K562 treated with DMSO at 1 percent for 24 hours (cell line): Measurements from ENCODE around the gene NPDC1. TPM values are rescaled to one million over a fixed set of nuclear protein-coding genes. Genes with fewer than 3 reads are reported as not detected.

Source experiments
- total RNA-seq: library from RNA; unstranded; fragments of 300-600 nt; gene quantifications from 2 replicates; pipeline ENCODE4 v1.2.3, GENCODE V29; 2022; ENCODE audit warnings: low read depth; ENCODE audit not compliant: insufficient read depth

Gene NPDC1
- total RNA-seq = 0.66 and 1.1 TPM in 2 replicates

GRCh38 chr9:137046088-137046787 is at the start of gene NPDC1:
NPDC1 (minus strand) TSS chr9:137046177; CDS start chr9:137045989, 188 bp downstream.

GRCh38 chr9:137086531-137087408 is 40.8 kb upstream of the NPDC1 start, which contains the start of gene MAN1B1:
MAN1B1 (plus strand) TSS chr9:137086985; CDS start chr9:137087000, 15 bp downstream.

GRCh38 chr9:137077010-137077747 is 31.2 kb upstream of the NPDC1 start, which contains the start of gene UAP1L1:
UAP1L1 (plus strand) TSS chr9:137077517; CDS start chr9:137077533, 16 bp downstream.

GRCh38 chr9:137070201-137070905 is 24.4 kb upstream of the NPDC1 start, which contains the start of gene SAPCD2:
SAPCD2 (minus strand) TSS chr9:137070557; CDS start chr9:137070460, 97 bp downstream.

GRCh38 chr9:137053944-137054931 is 8.3 kb upstream of the NPDC1 start, which contains the start of gene ENTPD2:
ENTPD2 (minus strand) TSS chr9:137054061; CDS start chr9:137053997, 64 bp downstream.

GRCh38 chr9:137031904-137032640 is 13.9 kb downstream of the NPDC1 start, which contains the start of gene FUT7:
FUT7 (minus strand) TSS chr9:137032088; CDS start chr9:137031991, 97 bp downstream.

GRCh38 chr9:137027369-137028262 is 18.4 kb downstream of the NPDC1 start, which contains the start of gene ABCA2:
ABCA2 (minus strand) TSS chr9:137028237; CDS start chr9:137028140, 97 bp downstream.

GRCh38 chr9:136996361-136997292 is 49.4 kb downstream of the NPDC1 start, which contains the start of gene CLIC3:
CLIC3 (minus strand) TSS chr9:136996568; CDS start chr9:136996543, 25 bp downstream.

GRCh38 chr9:136991993-136992818 is 53.8 kb downstream of the NPDC1 start, which contains the start of gene PAXX:
PAXX (plus strand) TSS chr9:136992422; CDS start chr9:136992444, 22 bp downstream.

Other genes starting within 250 kb of the NPDC1 start
- gene CCDC183, start 249.8 kb downstream of the NPDC1 start, total RNA-seq = 1.8 and 3.5 TPM in 2 replicates
- gene RABL6, start 238.2 kb downstream of the NPDC1 start, total RNA-seq = 160 and 181 TPM in 2 replicates
- gene AJM1, start 203.7 kb downstream of the NPDC1 start, total RNA-seq = 12.3 and 15.9 TPM in 2 replicates
- 163 and 193 TPM in 2 replicates for gene PHPT1, start 196.8 kb downstream of the NPDC1 start, total RNA-seq
- gene MAMDC4, start 193.8 kb downstream of the NPDC1 start, total RNA-seq = 1.9 and 3.1 TPM in 2 replicates
- 668 and 686 TPM in 2 replicates for gene EDF1, start 179.9 kb downstream of the NPDC1 start, total RNA-seq
- gene TRAF2, start 159.7 kb downstream of the NPDC1 start, total RNA-seq = 32.9 and 35.8 TPM in 2 replicates
- 150 and 189 TPM in 2 replicates for gene FBXW5, start 101.4 kb downstream of the NPDC1 start, total RNA-seq
- gene C8G, start 100.9 kb downstream of the NPDC1 start, total RNA-seq = 1.1 TPM in 1 of 2 replicates, not detected in the other
- gene LCN12, start 93.9 kb downstream of the NPDC1 start, total RNA-seq = not detected in 2 replicates
- 5.6 and 7.3 TPM in 2 replicates for gene PTGDS, start 68.7 kb downstream of the NPDC1 start, total RNA-seq
- not detected in 2 replicates for gene LCNL1, start 63.2 kb downstream of the NPDC1 start, total RNA-seq
- 82.2 and 86.6 TPM in 2 replicates for gene PAXX, start 53.8 kb downstream of the NPDC1 start, total RNA-seq
- gene CLIC3, start 49.6 kb downstream of the NPDC1 start, total RNA-seq = 0.64 and 1.7 TPM in 2 replicates
- gene ABCA2, start 17.9 kb downstream of the NPDC1 start, total RNA-seq = 11.0 and 24.1 TPM in 2 replicates
- gene FUT7, start 14.1 kb downstream of the NPDC1 start, total RNA-seq = not detected in 2 replicates
- 0.21 TPM in 1 of 2 replicates, not detected in the other for gene ENTPD2, start 7.9 kb upstream of the NPDC1 start, total RNA-seq
- 36.1 and 38.7 TPM in 2 replicates for gene SAPCD2, start 24.4 kb upstream of the NPDC1 start, total RNA-seq
- 9.0 and 9.6 TPM in 2 replicates for gene UAP1L1, start 31.3 kb upstream of the NPDC1 start, total RNA-seq
- gene MAN1B1, start 40.8 kb upstream of the NPDC1 start, total RNA-seq = 52.5 and 56.8 TPM in 2 replicates
- gene DPP7, start 68.6 kb upstream of the NPDC1 start, total RNA-seq = 187 and 232 TPM in 2 replicates
- 0.12 and 0.78 TPM in 2 replicates for gene GRIN1, start 93.0 kb upstream of the NPDC1 start, total RNA-seq
- gene LRRC26, start 123.9 kb upstream of the NPDC1 start, total RNA-seq = not detected in 2 replicates
- gene TMEM210, start 125.9 kb upstream of the NPDC1 start, total RNA-seq = not detected in 2 replicates
- gene ANAPC2, start 142.4 kb upstream of the NPDC1 start, total RNA-seq = 57.0 and 62.9 TPM in 2 replicates
- 231 and 245 TPM in 2 replicates for gene SSNA1, start 142.5 kb upstream of the NPDC1 start, total RNA-seq
- 33.3 and 34.3 TPM in 2 replicates for gene TPRN, start 154.6 kb upstream of the NPDC1 start, total RNA-seq
- 70.6 and 73.1 TPM in 2 replicates for gene TMEM203, start 159.5 kb upstream of the NPDC1 start, total RNA-seq
- gene NDOR1, start 159.5 kb upstream of the NPDC1 start, total RNA-seq = 28.7 and 33.4 TPM in 2 replicates
- 6.9 and 7.0 TPM in 2 replicates for gene RNF208, start 176.1 kb upstream of the NPDC1 start, total RNA-seq
- gene CYSRT1, start 179.0 kb upstream of the NPDC1 start, total RNA-seq = 1.6 and 1.7 TPM in 2 replicates
- gene RNF224, start 181.3 kb upstream of the NPDC1 start, total RNA-seq = not detected in 2 replicates
- not detected in 2 replicates for gene SLC34A3, start 184.7 kb upstream of the NPDC1 start, total RNA-seq
- 1,217 and 1,249 TPM in 2 replicates for gene TUBB4B, start 195.1 kb upstream of the NPDC1 start, total RNA-seq
- 0.60 TPM in 1 of 2 replicates, not detected in the other for gene STPG3, start 205.1 kb upstream of the NPDC1 start, total RNA-seq
- gene NELFB, start 209.2 kb upstream of the NPDC1 start, total RNA-seq = 123 TPM in 2 replicates
- gene TOR4A, start 231.5 kb upstream of the NPDC1 start, total RNA-seq = 86.6 and 103 TPM in 2 replicates